HUDEP-2 (cell line): ENCODE data around the gene RALGAPA1.
"Not testable (repeated sequence)": the region's sequence is repeated elsewhere in the genome, so short reads cannot be mapped to it uniquely, and the experiment has no call there.

ENCODE experiments used
- DNase-seq, 76 experiments: peaks; one replicate each; lab custom pipeline; 2025; ENCODE audit not compliant: unreplicated experiment in 76 of 76; lab: John Stamatoyannopoulos, UW

The RALGAPA1 gene

DNA sequence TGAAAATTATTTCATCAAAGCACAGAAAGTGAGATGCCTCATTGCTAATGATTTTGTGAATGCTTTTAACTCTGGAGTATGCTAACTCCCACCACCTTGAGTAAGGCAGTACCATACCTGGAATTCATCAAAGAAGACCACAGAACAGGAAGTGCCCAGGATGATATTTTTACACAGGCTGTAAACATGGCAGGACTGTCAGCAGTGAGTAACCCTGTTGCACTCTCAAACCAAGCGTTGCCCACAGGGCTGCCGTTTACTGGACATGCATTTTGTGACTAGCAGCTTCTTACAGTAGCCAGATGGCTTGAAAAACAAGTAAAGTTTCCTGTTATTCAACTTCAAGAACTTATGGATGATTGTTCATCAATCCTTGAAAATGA, 42.4 kb downstream of the RALGAPA1 start:
- no peak for DNase-seq

GRCh38 chr14:35766036-35766699, 42.9 kb downstream of the RALGAPA1 start:
- DNase-seq, result no peak

GRCh38 chr14:35761922-35762321, 47.2 kb downstream of the RALGAPA1 start:
- DNase-seq, result no peak

- DNase-seq, result no peak
Observed at GRCh38 chr14:35760143-35760542, 49.0 kb downstream of the RALGAPA1 start.

- no peak for DNase-seq
Observed at GRCh38 chr14:35758523-35759129, 50.5 kb downstream of the RALGAPA1 start.

- DNase-seq, result no peak
Observed at GRCh38 chr14:35754671-35755070, 54.4 kb downstream of the RALGAPA1 start.

DNA sequence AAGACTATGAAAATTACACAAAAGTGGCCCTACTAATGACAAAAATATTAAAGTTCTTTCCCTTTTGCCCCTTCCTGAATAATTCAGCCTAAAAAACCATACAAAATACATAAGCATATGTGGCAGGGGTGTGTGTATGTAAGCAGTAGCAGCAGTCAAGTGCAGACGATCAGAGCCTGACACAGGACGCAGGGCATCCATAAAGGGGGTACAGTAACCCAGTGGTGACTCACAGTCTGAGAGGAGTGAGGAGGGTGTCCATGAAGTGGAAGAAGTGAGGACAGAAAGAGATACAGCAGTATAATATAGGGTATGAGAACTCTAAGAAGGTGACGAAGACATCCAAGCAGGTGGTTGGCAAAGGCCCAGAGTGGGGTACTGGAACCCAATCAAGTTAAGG, 56.7 kb downstream of the RALGAPA1 start:
- DNase-seq, result no peak

DNA sequence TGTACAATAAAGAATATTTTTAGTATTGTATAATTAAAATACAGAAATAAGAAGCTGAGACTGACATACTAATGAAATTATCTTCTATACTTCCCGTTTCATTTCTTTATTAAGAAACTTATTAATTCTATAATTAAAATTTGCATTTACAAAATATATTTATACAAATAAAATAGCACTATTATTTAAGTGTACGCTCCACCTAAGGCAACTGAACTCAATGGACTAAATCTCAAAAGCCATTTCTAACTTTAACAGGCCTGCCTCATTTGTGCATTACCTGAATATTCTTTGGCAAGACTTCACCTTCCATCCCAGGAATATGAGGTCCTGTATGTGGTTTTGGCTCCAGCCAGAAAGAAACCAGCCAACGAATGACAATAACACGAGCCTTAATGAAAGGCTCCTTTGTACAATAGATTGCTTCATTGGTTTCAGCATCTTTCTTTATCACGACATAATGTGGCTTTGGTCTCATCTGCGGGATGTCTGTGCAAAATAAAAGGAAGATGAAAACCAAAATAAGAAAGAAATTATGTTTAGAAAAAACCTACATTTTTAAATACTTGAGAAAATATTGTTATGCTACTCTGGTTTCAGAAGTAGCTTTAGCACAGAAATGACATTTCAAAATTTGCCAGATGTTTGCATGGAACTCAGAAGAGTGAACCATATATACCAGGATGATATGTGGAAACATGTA, 58.7 kb downstream of the RALGAPA1 start:
- DNase-seq, result no peak

- no peak for DNase-seq
Observed at GRCh38 chr14:35747379-35747778, 61.7 kb downstream of the RALGAPA1 start.

- no peak for DNase-seq
Observed at GRCh38 chr14:35742442-35742841, 66.7 kb downstream of the RALGAPA1 start.

- DNase-seq, result no peak
Observed at GRCh38 chr14:35742032-35742371, 67.1 kb downstream of the RALGAPA1 start.

DNA sequence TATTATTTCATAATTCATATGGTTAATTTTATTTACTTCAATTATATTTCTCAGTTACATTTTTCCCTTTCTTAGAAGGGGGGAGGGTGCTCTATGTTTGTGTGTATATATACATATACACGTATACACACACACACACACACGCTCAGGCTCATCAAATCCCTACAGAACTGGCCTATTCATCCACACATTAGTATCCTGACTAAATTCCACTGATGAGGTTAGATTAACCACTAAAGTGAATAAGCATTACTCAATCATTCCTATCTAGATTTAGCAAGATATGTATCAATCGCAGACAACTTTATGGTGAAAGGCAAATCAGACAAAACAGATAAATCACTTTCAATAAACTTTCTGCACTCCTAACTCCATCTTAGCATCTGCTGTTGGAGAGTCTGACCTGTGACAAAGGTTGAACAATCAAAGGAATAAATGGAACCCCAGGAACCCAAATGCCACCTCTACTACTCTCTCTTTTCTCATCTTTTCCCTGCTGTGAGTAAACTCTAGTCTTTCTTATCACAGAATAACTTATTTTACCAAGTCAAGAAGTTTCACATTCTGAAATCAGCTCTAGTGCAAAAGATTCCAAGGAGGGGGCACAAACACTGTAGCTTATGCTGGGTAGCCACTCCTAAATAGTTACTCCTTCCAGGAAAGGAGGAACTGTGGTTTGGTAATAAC, 67.6 kb downstream of the RALGAPA1 start:
- DNase-seq, result no peak

- no peak for DNase-seq
Observed at GRCh38 chr14:35740215-35740614, 68.9 kb downstream of the RALGAPA1 start.

DNA sequence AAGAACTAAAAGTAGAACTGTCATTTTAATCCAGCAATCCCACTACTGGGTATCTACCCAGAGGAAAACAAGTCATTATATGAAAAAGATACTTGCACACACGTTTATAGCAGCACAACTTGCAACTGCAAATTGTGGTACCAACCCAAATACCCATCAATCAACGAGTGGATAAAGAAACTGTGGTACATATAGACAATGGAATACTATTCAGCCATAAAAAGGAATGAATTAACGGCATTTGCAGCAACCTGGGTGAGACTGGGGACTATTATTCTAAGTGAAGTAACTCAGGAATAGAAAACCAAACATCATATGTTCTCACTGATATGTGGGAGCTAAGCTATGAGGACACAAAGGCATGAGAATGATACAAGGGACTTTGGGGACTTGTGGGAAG, 73.9 kb downstream of the RALGAPA1 start:
- not testable (repeated sequence) for DNase-seq

- DNase-seq, result not testable (repeated sequence)
Observed at GRCh38 chr14:35733510-35733909, 75.6 kb downstream of the RALGAPA1 start.

DNA sequence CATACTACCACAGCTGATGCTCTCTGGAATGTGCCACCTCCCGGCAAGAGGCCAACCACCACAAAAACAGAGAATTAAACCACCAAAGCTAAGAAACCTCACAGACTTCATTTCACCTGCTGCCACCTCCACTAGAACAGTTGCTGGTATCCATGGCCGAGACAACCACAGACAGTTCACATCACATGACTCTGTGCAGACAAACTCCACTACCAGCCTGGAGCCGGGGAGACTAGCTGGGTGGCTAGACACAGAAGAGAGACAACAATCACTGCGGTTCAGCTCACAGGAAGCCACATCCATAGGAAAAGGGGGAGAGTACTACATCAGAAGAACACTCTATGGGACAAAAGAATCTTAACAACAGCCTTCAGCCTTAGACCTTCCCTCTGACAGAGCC, 78.2 kb downstream of the RALGAPA1 start:
- DNase-seq, result no peak

DNA sequence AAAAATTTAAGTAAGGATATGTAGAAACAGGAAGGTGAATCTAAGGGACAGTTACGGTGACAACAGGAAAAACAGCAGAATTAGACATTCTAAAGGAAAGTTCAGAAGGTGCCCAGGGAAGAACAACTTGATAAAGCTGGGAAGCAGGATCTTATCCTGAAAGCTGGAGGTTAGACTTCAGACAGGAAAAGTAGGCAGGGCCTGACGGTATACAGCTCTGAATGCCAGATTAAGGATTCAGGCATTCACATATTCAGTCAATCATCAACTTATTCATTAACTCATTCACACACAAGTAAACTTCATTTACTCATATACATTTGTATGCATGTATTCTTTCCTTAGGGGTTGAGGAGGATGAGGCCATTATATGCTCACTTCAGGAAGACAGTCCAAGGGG, 81.3 kb downstream of the RALGAPA1 start:
- no peak for DNase-seq

DNA sequence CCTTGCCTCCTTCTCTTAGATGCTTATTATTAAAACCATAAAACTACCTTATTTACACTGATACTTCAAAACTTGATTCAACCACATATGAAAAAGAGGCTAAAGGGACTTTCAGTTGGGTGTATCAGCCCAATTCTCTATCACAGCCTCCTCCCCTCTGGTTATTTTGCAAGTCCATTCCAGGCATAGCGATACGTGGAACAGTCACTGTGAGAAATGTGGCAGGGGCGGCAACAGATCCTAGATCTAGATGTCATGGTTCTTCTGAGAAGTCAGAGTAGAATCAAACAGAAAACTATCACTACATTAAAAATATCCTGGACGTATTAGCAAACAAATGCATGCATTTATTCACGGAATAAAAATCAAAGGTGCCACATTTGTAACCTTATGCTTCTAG, 83.2 kb downstream of the RALGAPA1 start:
- no peak for DNase-seq

GRCh38 chr14:35715079-35715478, 94.0 kb downstream of the RALGAPA1 start:
- DNase-seq, result no peak

GRCh38 chr14:35712466-35712865, 96.6 kb downstream of the RALGAPA1 start:
- no peak for DNase-seq

- DNase-seq, result no peak
Observed at GRCh38 chr14:35708062-35708461, 101.0 kb downstream of the RALGAPA1 start.

DNA sequence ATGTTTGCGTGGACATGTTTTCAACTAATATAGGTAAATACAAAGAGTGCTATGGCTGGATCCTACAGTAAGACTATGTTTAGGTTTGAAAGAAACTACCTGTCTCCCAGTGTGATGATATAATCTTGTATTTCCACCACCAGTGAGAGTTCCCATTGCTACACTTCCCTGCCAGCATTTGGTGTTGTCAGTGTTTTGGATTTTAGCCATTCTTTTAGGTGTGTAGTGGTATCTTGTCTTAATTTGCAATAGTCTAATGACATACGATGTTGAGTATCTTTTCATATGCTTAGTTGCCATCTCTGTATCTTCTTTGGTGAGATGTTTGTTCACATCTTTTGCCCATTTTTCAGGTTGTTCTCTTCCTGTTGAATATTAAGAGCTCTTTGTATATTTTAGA, 103.5 kb downstream of the RALGAPA1 start:
- DNase-seq, result no peak
